Body of pancreas (tissue), 4 donors: ENCODE measurements around the gene SH3YL1.

ENCODE experiments used
- CTCF ChIP-seq, 7 experiments: fragments of 450-650 bp in 4 of 7; fragments of 200-600 bp in 3 of 7; sonication (generic) in 3 of 7; IDR thresholded peaks; one replicate each; pipeline ENCODE4 v1.5.1; 2016 to 2019; ENCODE audit warnings: antibody characterized with exemption in 7 of 7
- POLR2A ChIP-seq, 3 donors: fragments of 450-650 bp; IDR thresholded peaks; one replicate each; pipeline ENCODE4 v1.6.1; 2016; ENCODE audit warnings: antibody characterized with exemption in 3 of 3, mild to moderate bottlenecking in 2 of 3

DNA sequence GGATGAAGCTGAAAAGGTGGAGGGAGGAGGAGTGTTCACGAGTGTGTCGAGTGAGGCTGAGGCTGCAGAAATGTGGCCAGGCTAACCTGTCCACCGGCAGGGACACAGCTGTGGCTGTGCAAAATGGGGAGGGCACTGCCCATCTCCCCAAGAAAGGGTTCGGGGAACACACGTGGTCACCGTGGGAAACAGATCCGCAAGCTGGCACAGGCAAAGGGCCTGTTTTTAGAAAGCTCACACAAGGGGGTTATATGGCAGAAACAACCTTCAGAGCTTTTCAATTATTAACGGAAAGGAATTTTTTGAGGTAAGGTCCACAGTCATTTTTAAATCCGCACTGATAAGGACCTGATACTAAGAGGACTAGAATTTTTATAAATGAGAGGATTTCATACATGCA lies 35.7 kb downstream of the SH3YL1 start:
- TF ChIP-seq CTCF (IDR thresholded peaks at IDR 0.05) (no peak), POLR2A (IDR thresholded peaks at IDR 0.05) (peak in 1 of 3 donors; percentile 9)
